Measurements from ENCODE around the gene MAST1.

The MAST1 gene

GRCh38 chr19:12867120-12868099 lies 29.1 kb downstream of the MAST1 start:
- in situ Hi-C loops (cut with MboI; ENCODE audit: low sequenced_read_pairs): no loop called here

DNA sequence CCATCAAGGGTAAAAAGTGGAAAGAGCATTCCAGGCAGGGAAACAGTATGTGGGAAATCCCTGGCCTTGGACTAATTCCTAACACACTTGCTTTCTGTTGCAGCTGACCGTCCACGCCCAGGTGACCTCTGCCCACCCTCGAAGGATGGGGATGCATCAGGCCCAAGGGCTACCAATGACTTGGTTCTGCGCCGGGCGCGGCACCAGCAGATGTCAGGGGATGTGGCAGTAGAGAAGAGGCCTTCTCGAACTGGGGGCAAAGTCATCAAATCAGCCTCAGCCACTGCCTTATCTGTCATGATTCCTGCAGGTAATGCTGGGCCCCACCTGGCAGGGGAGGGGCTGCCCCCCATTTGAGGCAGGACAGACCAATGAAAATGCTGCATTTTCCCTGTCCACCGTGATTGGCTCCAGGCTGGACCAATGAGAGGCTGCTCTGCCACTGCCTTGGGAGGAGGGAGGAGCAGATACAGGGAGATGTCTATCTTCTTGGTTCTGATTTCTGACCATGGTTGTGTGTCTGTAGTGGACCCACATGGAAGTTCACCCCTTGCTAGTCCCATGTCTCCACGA lies 30.3 kb downstream of the MAST1 start:
- in situ Hi-C loops (cut with MboI; ENCODE audit: low sequenced_read_pairs): no loop called here

GRCh38 chr19:12871681-12872080 lies 33.4 kb downstream of the MAST1 start:
- in situ Hi-C loops (cut with MboI; ENCODE audit: low sequenced_read_pairs): no loop called here

DNA sequence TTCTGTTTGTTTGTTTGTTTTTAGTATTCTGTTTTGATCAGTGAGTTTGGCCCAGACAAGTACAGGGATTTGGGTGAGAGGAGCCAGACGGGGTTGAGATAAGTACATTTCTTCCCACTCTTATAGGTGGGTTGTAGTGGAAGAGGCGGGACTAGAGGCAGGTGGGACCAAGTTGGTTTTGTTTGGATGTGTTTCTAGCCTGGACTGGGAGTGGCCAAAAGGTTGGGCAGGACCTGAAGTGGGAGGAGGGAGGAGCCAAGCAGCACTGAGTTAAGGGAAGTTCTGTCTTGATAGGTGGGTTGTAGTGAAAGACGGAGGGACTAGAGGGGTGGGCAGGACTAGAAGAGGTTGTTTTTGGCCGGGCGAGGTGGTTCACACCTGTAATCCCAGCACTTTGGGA lies 33.9 kb downstream of the MAST1 start:
- in situ Hi-C loops (cut with MboI; ENCODE audit: low sequenced_read_pairs): no loop called here

DNA sequence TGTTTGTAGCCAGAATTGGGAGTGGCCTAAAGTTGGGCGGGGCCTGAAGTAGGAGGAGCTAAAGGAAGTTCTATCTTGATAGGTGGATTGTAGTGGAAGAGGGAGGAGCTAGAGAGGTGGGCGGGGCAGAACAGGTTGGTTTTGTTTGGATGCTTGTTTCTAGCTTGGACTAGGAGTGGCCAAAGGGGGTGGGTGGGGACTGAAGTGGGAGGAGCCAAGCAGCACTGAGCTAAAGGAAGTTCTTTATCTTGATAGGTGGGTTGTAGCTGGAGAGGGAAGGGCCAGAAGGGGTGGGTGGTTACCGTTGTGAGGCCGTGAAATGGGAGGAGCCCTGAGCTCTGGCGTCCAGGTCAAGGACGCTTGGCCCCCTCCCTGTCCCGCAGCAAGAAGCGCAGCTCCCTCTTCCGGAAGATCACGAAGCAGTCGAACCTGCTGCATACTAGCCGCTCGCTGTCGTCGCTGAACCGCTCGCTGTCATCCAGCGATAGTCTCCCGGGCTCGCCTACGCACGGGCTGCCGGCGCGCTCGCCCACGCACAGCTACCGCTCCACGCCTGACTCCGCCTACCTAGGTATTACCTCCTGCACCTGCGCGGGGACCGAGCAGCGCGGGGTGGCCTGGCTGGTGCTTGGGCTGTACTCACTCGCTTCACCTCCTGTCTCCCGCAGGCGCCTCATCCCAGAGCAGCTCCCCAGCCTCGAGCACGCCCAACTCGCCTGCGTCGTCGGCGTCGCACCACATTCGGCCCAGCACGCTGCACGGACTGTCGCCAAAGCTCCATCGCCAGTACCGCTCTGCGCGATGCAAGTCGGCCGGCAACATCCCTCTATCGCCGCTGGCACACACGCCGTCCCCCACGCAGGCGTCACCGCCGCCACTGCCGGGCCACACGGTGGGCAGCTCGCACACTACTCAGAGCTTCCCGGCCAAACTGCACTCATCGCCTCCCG lies 34.9 kb downstream of the MAST1 start:
- in situ Hi-C loops (cut with MboI; ENCODE audit: low sequenced_read_pairs): no loop called here

DNA sequence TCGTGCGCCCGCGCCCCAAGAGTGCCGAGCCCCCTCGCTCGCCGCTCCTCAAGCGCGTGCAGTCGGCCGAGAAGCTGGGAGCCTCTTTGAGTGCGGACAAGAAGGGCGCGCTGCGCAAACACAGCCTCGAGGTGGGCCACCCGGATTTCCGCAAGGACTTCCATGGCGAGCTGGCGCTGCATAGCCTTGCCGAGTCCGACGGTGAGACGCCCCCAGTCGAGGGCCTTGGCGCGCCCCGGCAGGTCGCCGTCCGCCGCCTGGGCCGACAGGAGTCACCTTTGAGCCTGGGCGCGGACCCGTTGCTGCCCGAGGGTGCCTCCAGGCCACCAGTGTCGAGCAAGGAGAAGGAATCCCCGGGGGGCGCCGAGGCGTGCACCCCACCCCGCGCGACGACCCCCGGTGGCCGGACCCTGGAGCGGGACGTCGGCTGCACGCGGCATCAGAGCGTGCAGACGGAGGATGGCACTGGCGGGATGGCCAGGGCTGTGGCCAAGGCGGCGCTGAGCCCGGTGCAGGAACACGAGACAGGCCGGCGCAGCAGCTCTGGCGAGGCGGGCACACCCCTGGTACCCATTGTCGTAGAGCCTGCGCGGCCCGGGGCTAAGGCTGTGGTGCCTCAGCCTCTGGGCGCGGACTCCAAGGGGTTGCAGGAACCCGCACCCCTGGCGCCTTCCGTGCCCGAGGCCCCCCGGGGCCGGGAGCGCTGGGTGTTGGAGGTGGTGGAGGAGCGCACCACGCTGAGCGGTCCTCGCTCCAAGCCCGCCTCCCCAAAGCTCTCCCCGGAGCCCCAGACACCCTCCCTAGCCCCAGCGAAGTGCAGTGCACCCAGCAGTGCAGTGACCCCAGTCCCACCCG lies 35.8 kb downstream of the MAST1 start:
- in situ Hi-C loops (cut with MboI; ENCODE audit: low sequenced_read_pairs): no loop called here

- in situ Hi-C loops (cut with MboI; ENCODE audit: low sequenced_read_pairs): no loop called here
Observed at GRCh38 chr19:12875086-12875485, 36.8 kb downstream of the MAST1 start.

DNA sequence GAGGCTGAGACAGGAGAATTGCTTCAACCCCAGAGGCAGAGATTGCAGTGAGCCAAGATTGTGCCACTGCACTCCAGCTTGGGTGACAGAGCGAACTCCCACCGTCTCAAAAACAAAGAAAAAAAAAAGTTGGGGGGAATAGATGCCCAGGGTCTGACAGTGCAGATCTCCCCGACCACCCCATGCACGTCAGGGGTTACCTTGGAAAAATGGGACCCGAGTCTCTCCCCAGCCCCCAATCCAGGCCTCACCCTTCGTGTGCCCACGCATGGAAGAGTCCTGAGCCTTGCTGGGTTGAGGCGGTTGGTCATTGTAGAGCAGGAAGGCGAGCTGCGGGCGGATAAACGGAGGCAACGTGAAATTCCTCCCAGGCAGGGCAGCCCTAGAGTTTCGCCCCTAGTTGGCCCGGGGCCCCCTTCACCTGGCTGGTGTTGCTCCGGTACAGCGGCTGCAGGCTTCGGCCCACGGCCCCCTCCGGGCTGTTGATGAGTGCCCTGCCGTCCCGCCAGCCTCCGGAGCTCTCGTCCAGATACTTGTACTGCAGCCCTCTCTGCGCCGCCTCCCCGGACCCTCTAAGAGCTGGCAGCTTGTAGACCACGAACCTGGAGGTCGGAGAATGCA lies 42.3 kb downstream of the MAST1 start:
- in situ Hi-C loops (cut with MboI; ENCODE audit: low sequenced_read_pairs): no loop called here

- in situ Hi-C loops (cut with MboI; ENCODE audit: low sequenced_read_pairs): no loop called here
Observed at GRCh38 chr19:12881172-12881808, 43.0 kb downstream of the MAST1 start, which contains the start of gene DNASE2. DNASE2 (minus strand) TSS chr19:12881449; CDS start chr19:12881375, 74 bp downstream.

DNA sequence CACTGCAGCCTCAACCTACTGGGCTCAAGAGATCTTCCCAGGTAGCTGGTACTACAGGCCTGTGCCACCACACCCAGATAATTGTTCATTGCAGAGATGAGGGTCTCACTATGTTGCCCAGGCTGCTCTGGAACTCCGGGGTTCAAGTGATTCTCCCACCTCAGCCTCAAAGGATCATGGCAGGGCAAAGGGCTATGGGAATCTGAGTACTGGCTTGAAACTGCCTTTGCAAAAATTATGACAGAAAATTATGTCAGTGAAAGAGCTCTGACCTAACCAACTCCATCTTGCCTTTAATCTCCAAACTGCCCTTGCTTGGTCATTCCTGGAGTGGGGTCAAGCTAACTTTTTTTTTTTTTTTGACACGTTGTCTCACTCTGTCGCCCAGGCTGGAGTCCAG lies 44.3 kb downstream of the MAST1 start:
- in situ Hi-C loops (cut with MboI; ENCODE audit: low sequenced_read_pairs): no loop called here

- in situ Hi-C loops (cut with MboI; ENCODE audit: low sequenced_read_pairs): no loop called here
Observed at GRCh38 chr19:12884202-12884601, 45.9 kb downstream of the MAST1 start.

DNA sequence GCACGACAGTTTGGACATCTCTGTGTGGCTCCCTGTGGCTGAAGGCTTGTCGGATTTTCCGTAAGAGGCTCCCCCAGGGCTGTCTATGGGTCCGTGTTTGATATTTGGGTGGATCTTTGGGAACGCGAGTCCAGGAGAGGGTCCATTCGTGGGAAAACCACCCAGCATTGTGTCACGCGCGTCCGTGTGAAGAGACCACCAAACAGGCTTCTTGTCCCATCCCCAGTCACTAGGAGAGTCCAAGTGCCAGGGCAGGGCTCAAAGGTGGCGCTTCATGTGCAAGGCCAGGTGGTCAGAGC lies 46.3 kb downstream of the MAST1 start:
- in situ Hi-C loops (cut with MboI; ENCODE audit: low sequenced_read_pairs): no loop called here

DNA sequence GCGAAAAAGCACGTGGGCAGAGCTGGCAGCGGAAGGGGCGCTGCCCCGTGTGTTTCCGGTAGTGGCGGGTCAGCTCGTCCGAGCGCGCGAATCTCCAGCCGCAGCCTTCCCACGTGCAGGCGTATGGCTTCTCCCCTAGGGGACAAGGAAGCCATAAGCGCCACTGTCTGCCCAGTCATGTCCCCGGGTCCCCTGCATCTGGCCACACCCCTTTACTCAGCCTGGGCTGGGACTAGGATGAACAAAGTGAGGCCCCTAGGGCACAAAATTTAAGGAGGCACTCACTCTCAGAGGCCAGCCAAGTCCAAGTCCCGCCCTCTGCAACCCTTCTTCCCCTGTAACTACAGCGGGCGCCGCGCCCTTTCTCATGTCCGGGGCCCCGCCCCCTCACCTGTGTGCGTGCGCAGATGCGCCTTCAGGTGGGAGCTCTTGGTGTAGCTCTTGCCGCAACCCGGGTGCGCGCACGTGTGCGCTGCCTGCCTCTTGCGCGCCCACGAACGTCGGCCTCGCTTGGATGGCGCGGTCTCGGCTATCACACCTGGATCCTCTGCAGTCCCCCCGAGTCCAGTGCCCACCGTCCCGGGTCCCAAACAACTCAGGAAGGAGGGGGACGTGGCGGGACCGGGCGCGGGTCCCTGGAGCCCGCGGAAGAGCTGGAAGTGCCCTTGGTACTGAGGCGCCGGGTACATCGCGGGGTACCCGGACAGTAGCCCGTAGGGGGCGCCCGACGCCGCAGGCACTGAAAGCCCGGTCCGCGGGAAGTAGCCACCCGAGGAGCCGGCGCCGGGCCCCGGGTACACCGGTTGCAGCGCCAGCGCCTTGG lies 46.8 kb downstream of the MAST1 start:
- in situ Hi-C loops (cut with MboI; ENCODE audit: low sequenced_read_pairs): no loop called here

GRCh38 chr19:12885749-12886650 lies 47.7 kb downstream of the MAST1 start:
- in situ Hi-C loops (cut with MboI; ENCODE audit: low sequenced_read_pairs): no loop called here

GRCh38 chr19:12886651-12886968 lies 48.3 kb downstream of the MAST1 start:
- in situ Hi-C loops (cut with MboI; ENCODE audit: low sequenced_read_pairs): no loop called here

- in situ Hi-C loops (cut with MboI; ENCODE audit: low sequenced_read_pairs): no loop called here
Observed at GRCh38 chr19:12886969-12887747, 48.8 kb downstream of the MAST1 start, which contains the start of gene KLF1. KLF1 (minus strand) TSS chr19:12887201; CDS start chr19:12887140, 61 bp downstream.

All from HL-60/S4 treated with retinoic acid at 250 ng/mL for 4 days and 3 days (cell line).